ENCODE results near the gene ACSS1. TPM values are rescaled to one million over a fixed set of nuclear protein-coding genes. Genes with fewer than 3 reads are reported as not detected.

The ACSS1 gene
- total and polyA plus RNA-seq, 7 donors = 8.8 to 53.3 (median 16.8) TPM

DNA sequence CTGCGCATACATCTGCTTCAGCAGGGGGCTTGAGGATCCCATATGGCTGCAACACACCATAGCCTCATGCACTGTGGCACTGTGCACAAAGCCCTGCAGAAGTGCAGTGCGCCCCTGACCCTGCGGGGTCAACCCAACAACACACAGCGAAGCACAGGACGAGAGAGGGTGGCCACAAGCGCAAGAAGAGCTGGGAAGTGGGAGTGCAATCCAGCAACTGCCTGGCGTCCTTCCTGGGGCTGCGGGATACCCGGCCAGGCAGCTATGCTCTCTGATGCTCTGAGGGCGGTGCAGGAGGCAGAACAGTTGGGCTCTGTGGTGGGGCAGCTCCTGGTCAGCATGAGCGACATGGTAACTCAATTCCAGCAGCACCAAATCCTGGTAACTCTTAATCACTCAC, 5.6 kb upstream of the ACSS1 start:
- intact Hi-C loops (cut with DNase I) = no loop called here
- 81 to 88% (median 82%) methylated on average over 11 of the region's 11 CpGs for WGBS, 3 donors

DNA sequence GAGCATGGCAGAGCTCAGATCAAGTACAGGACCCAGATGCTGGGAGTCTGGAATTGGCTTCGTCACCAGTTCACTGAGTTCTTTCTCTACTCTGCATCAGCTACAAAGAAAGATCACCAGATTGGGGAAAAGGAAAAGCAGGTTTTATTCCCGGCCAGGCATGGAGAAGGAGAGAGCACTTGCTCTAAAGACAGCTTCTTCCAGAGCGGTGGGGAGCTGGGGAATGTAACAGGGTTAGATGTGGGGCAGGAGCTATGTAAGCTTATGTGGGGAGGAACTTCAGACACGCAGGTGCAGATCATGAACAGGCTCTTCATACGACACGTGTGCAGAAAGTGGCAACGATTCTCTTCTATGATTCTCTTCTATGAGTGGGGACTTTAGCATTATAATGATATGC, 4.9 kb upstream of the ACSS1 start:
- no peaks in the 10 kb centered on the region for H3K9me3 ChIP-seq
- no peaks in the 10 kb centered on the region for H3K36me3 ChIP-seq (ENCODE audit: insufficient read depth in 1 of 2, low read depth in 1 of 2)
- TF ChIP-seq, protein P1, sequence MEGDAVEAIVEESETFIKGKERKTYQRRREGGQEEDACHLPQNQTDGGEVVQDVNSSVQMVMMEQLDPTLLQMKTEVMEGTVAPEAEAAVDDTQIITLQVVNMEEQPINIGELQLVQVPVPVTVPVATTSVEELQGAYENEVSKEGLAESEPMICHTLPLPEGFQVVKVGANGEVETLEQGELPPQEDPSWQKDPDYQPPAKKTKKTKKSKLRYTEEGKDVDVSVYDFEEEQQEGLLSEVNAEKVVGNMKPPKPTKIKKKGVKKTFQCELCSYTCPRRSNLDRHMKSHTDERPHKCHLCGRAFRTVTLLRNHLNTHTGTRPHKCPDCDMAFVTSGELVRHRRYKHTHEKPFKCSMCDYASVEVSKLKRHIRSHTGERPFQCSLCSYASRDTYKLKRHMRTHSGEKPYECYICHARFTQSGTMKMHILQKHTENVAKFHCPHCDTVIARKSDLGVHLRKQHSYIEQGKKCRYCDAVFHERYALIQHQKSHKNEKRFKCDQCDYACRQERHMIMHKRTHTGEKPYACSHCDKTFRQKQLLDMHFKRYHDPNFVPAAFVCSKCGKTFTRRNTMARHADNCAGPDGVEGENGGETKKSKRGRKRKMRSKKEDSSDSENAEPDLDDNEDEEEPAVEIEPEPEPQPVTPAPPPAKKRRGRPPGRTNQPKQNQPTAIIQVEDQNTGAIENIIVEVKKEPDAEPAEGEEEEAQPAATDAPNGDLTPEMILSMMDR (IDR thresholded peaks at IDR 0.05) = no peak
- intact Hi-C loops (cut with DNase I) = no loop called here
- H3K4me1 ChIP-seq = peaks cover 3% of the 10 kb centered on the region
- WGBS, 3 donors = 83 to 86% (median 85%) methylated on average over 7 of the region's 7 CpGs
- ATAC-seq (no peak), DNase-seq (peak in 1 of 2 donors; percentile 6)
- H3K4me3 ChIP-seq = no peak overlapping the region
- peaks cover 0 to 2% (median 0%) of the 10 kb centered on the region in 3 donors for H3K27me3 ChIP-seq (ENCODE audit: insufficient read depth in 3 of 3, low read length in 2 of 3)
- H3K27ac ChIP-seq = no peak overlapping the region

More for the DNA sequence above, 5.6 kb upstream of the ACSS1 start:
- H3K4me3 ChIP-seq = no peak overlapping the region
- TF ChIP-seq, protein P1 (IDR thresholded peaks at IDR 0.05) = no peak
- ATAC-seq (no peak), DNase-seq (peak in 1 of 2 donors; percentile 33)
- no peaks in the 10 kb centered on the region for H3K9me3 ChIP-seq
- no peak overlapping the region for H3K27ac ChIP-seq
- no peaks in the 10 kb centered on the region for H3K36me3 ChIP-seq (ENCODE audit: insufficient read depth in 1 of 2, low read depth in 1 of 2)
- peaks cover 0 to 2% (median 0%) of the 10 kb centered on the region in 3 donors for H3K27me3 ChIP-seq (ENCODE audit: insufficient read depth in 3 of 3, low read length in 2 of 3)
- peaks cover 3% of the 10 kb centered on the region for H3K4me1 ChIP-seq

- intact Hi-C loops (cut with DNase I) = no loop called here
- ATAC-seq (no peak), DNase-seq (no peak)
- Histone ChIP-seq H3K4me1 (peaks cover 3% of the 10 kb centered on the region), H3K27ac (no peak overlapping the region), H3K9me3 (no peaks in the 10 kb centered on the region), H3K36me3 (ENCODE audit: insufficient read depth in 1 of 2, low read depth in 1 of 2) (no peaks in the 10 kb centered on the region), H3K4me3 (no peak overlapping the region), H3K27me3 (ENCODE audit: insufficient read depth in 3 of 3, low read length in 2 of 3) (peaks cover 0 to under 1% (median 0%) of the 10 kb centered on the region in 3 donors)
- TF ChIP-seq, protein P1 (IDR thresholded peaks at IDR 0.05) = no peak
- 73 to 84% (median 75%) methylated on average over 15 of the region's 15 CpGs for WGBS, 3 donors
Observed at GRCh38 chr20:25061821-25062530, 4.0 kb upstream of the ACSS1 start.

DNA sequence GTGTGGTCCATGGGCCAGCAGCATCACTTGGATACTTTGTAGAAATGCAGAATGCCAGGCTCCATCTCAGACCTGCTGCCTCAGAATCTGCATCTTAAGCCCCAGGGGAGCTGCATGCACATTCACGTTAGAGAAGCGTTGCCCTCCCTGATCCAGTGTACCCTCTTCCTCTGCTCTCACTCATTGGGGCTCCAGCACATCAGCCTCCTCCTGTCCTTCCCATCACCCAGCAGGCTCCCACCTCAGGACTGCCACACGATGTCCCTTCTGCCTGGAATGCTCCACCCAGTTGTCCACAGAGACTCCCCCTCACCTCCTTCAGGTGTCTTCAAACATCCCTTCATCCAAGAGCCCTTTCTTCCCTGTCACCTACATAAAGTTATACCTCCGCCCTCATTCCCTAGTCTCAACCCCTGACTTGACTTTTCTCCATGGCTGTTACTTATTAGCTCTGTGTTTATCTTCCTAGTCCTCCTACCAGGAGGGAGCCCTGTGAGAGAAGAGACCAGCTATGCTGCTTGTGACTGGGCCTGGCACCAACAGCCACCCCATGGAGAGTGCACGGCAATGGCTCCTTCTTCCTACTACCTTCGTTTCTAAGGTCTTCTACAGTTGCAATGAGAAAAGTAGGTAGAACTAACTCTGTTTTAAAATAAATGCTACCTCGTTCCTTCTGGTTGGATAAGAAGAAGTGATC, 3.3 kb upstream of the ACSS1 start:
- H3K4me3 ChIP-seq = no peak overlapping the region
- H3K9me3 ChIP-seq = no peaks in the 10 kb centered on the region
- WGBS, 3 donors = 84 to 91% (median 86%) methylated on average over 7 of the region's 7 CpGs
- DNase-seq (no peak), ATAC-seq (no peak)
- no peaks in the 10 kb centered on the region for H3K36me3 ChIP-seq (ENCODE audit: insufficient read depth in 1 of 2, low read depth in 1 of 2)
- intact Hi-C loops (cut with DNase I) = no loop called here
- H3K4me1 ChIP-seq = peaks cover 10% of the 10 kb centered on the region
- no peaks in the 10 kb centered on the region for H3K27me3 ChIP-seq (ENCODE audit: insufficient read depth in 3 of 3, low read length in 2 of 3)
- no peak overlapping the region for H3K27ac ChIP-seq
- TF ChIP-seq, protein P1 (IDR thresholded peaks at IDR 0.05) = no peak

Measured in psoas muscle (tissue), 8 donors.